H9 (cell line): Measurements from ENCODE around the gene TSPAN9. TPM values are rescaled to one million over a fixed set of nuclear protein-coding genes. Genes with fewer than 3 reads are reported as not detected.
A peak's percentile ranks its signal among the peaks of the same experiment; 100 is the strongest.

Experiments used
- DNase-seq: peaks from one replicate; pipeline ENCODE4 v3.0.0-alpha.2; 2017
- H2AFZ ChIP-seq: one replicate; pipeline ENCODE4 v1.6.1; 2013; ENCODE audit warnings: mild to moderate bottlenecking, low read length, control low read depth, moderate library complexity
- H2AK5ac ChIP-seq: 2 replicates; pipeline ENCODE4 v1.6.1; 2013; ENCODE audit warnings: low read length, control low read depth, mixed read lengths; ENCODE audit not compliant: insufficient read length
- H2BK120ac ChIP-seq: one replicate; pipeline ENCODE4 v1.6.1; 2013; ENCODE audit warnings: low read depth, mild to moderate bottlenecking, low read length, control low read depth, inconsistent platforms; ENCODE audit not compliant: poor library complexity, severe bottlenecking
- H2BK12ac ChIP-seq: 2 replicates; pipeline ENCODE4 v1.6.1; 2013; ENCODE audit warnings: low read length, control low read depth, mixed read lengths, low read depth; ENCODE audit not compliant: insufficient read length
- H2BK15ac ChIP-seq: 2 replicates; pipeline ENCODE4 v1.6.1; 2013; ENCODE audit warnings: low read depth, low read length, control low read depth
- H2BK20ac ChIP-seq: one replicate; pipeline ENCODE4 v1.6.1; 2013; ENCODE audit warnings: low read depth, mild to moderate bottlenecking, low read length, control low read depth, inconsistent platforms; ENCODE audit not compliant: poor library complexity, severe bottlenecking
- H2BK5ac ChIP-seq: 2 replicates; pipeline ENCODE4 v1.6.1; 2013; ENCODE audit warnings: low read length, control low read depth, mixed read lengths; ENCODE audit not compliant: insufficient read length
- H3K14ac ChIP-seq: 2 replicates; pipeline ENCODE4 v1.6.1; 2013; ENCODE audit warnings: low read length, control low read depth; ENCODE audit not compliant: insufficient read depth
- H3K18ac ChIP-seq: 2 replicates; pipeline ENCODE4 v1.6.1; 2013; ENCODE audit warnings: low read depth, mild to moderate bottlenecking, mixed read lengths, low read length, control low read depth; ENCODE audit not compliant: insufficient read length
- H3K23ac ChIP-seq: 2 replicates; pipeline ENCODE4 v1.6.1; 2013; ENCODE audit warnings: low read length, control low read depth, mixed read lengths, low read depth; ENCODE audit not compliant: insufficient read length
- H3K23me2 ChIP-seq: 2 replicates; pipeline ENCODE4 v1.6.1; 2013; ENCODE audit warnings: low read depth, mild to moderate bottlenecking, mixed read lengths, low read length, control low read depth; ENCODE audit not compliant: insufficient read length, poor library complexity, severe bottlenecking
- H3K27ac ChIP-seq: 2 replicates; pipeline ENCODE4 v1.5.1; 2013; ENCODE audit warnings: low read length, control low read depth, mixed read lengths, low read depth; ENCODE audit not compliant: insufficient read length
- H3K27me3 ChIP-seq: 2 replicates; pipeline ENCODE4 v1.6.1; 2013; ENCODE audit warnings: low read length, control low read depth, inconsistent platforms; ENCODE audit not compliant: insufficient read depth
- H3K4ac ChIP-seq: 2 replicates; pipeline ENCODE4 v1.6.1; 2013; ENCODE audit warnings: low read depth, mild to moderate bottlenecking, control low read depth, inconsistent platforms, low read length, moderate library complexity
- H3K4me1 ChIP-seq: 2 replicates; pipeline ENCODE4 v1.6.1; 2013; ENCODE audit warnings: low read length, control low read depth, inconsistent platforms; ENCODE audit not compliant: insufficient read depth
- H3K4me2 ChIP-seq: 2 replicates; pipeline ENCODE4 v1.6.1; 2013; ENCODE audit warnings: low read length, control low read depth, mixed read lengths; ENCODE audit not compliant: insufficient read length, insufficient read depth
- H3K56ac ChIP-seq: 2 replicates; pipeline ENCODE4 v1.6.1; 2013; ENCODE audit warnings: low read depth, mild to moderate bottlenecking, mixed read lengths, low read length, control low read depth; ENCODE audit not compliant: insufficient read length
- H3K79me1 ChIP-seq: 2 replicates; pipeline ENCODE4 v1.6.1; 2013; ENCODE audit warnings: low read depth, mild to moderate bottlenecking, moderate library complexity, low read length, control low read depth, inconsistent platforms; ENCODE audit not compliant: insufficient read depth, poor library complexity, severe bottlenecking
- H3K79me2 ChIP-seq: 2 replicates; pipeline ENCODE4 v1.6.1; 2013; ENCODE audit warnings: low read length, control low read depth, inconsistent platforms; ENCODE audit not compliant: insufficient read depth
- H3K9ac ChIP-seq: 2 replicates; pipeline ENCODE4 v1.6.1; 2013; ENCODE audit warnings: low read length, control low read depth, mixed read lengths; ENCODE audit not compliant: insufficient read length; ENCODE audit errors: extremely low read depth
- H3K9me3 ChIP-seq: one replicate; pipeline ENCODE4 v1.6.1; 2013; ENCODE audit warnings: low read depth, low read length, inconsistent platforms; ENCODE audit not compliant: control insufficient read depth
- H3T11ph ChIP-seq: one replicate; pipeline ENCODE4 v1.6.1; 2013; ENCODE audit warnings: mild to moderate bottlenecking, low read length, control low read depth, inconsistent platforms
- H4K20me1 ChIP-seq: one replicate; pipeline ENCODE4 v1.6.1; 2013; ENCODE audit not compliant: control insufficient read depth, insufficient read length, insufficient read depth
- H4K5ac ChIP-seq: 2 replicates; pipeline ENCODE4 v1.6.1; 2013; ENCODE audit warnings: low read depth, mild to moderate bottlenecking, mixed read lengths, low read length, control low read depth; ENCODE audit not compliant: insufficient read length
- H4K8ac ChIP-seq: replicated peaks from 2 replicates; pipeline ENCODE4 v1.6.1; 2013; ENCODE audit warnings: low read length, control low read depth, mixed read lengths, low read depth; ENCODE audit not compliant: insufficient read length
- H4K91ac ChIP-seq: 2 replicates; pipeline ENCODE4 v1.6.1; 2013; ENCODE audit warnings: low read depth, mild to moderate bottlenecking, moderate library complexity, mixed read lengths, low read length, control low read depth; ENCODE audit not compliant: insufficient read length
- H3K27ac Mint-ChIP-seq, 3 experiments: 2 replicates in 2 of 3; 3 replicates in 1 of 3; pipeline ENCODE4 v1.8.0; 2020 to 2021; ENCODE audit warnings: mixed read lengths in 3 of 3, mild to moderate bottlenecking in 1 of 3, moderate library complexity in 1 of 3
- H3K27me3 Mint-ChIP-seq: 2 replicates; pipeline ENCODE4 v1.8.0; 2021; ENCODE audit warnings: low read depth, mild to moderate bottlenecking, moderate library complexity, mixed read lengths
- H3K36me3 Mint-ChIP-seq, 3 experiments: 2 replicates in 2 of 3; 3 replicates in 1 of 3; pipeline ENCODE4 v1.8.0; 2020 to 2021; ENCODE audit warnings: low read depth in 3 of 3, mixed read lengths in 3 of 3; ENCODE audit not compliant: insufficient read depth in 1 of 3
- H3K4me1 Mint-ChIP-seq, 2 experiments: 2 replicates each; pipeline ENCODE4 v1.8.0; 2020; ENCODE audit warnings: mixed read lengths in 2 of 2
- H3K4me3 Mint-ChIP-seq, 2 experiments: 2 replicates in 1 of 2; 3 replicates in 1 of 2; pipeline ENCODE4 v1.8.0; 2020 to 2021; ENCODE audit warnings: mild to moderate bottlenecking in 2 of 2, mixed read lengths in 2 of 2, moderate library complexity in 1 of 2
- H3K9me3 Mint-ChIP-seq, 2 experiments: 2 replicates in 1 of 2; 3 replicates in 1 of 2; pipeline ENCODE4 v1.8.0; 2020; ENCODE audit warnings: mild to moderate bottlenecking in 2 of 2, mixed read lengths in 2 of 2, moderate library complexity in 1 of 2
- CTCF ChIP-seq: fragments of 200-600 bp; sonication (generic); conservative IDR thresholded peaks from 3 replicates; pipeline ENCODE4 v1.8.0; 2021; ENCODE audit warnings: antibody characterized with exemption, mild to moderate bottlenecking
- WGBS: extraction: QIAGEN DNeasy Blood & Tissue Kit; methylation state at CpG from one replicate; pipeline ENCODE4 v1.1.7; 2013; ENCODE audit warnings: missing lambda C conversion rate, low lambda C conversion rate, mixed read lengths; ENCODE audit not compliant: insufficient read length; ENCODE audit errors: extremely low coverage; 5-methylcytosine and 5-hydroxymethylcytosine counted together
- total RNA-seq: library from RNA; stranded (reverse); gene quantifications from 2 replicates; pipeline ENCODE4 v1.2.1, GENCODE V29; 2021

Gene TSPAN9
- total RNA-seq, 1 experiment from 2014 or later: 19.0 TPM

- no peaks in the 10 kb centered on the region for H3K23me2 ChIP-seq
Measured at GRCh38 chr12:3097836-3098235, 20.7 kb downstream of the TSPAN9 start.

More at GRCh38 chr12:3097836-3098235, 20.7 kb downstream of the TSPAN9 start:
- H3K27ac Mint-ChIP-seq: peak overlapping the region in 1 of 3 experiments; percentile 52; a peak in 1 of 7 replicates
- Histone ChIP-seq H2BK5ac (no peak overlapping the region), H3K27me3 (no peaks in the 10 kb centered on the region), H4K91ac (no peak overlapping the region), H4K5ac (no peak overlapping the region), H3K4ac (no peak overlapping the region), H3K9ac (no peak overlapping the region), H2BK20ac (no peak overlapping the region), H2BK120ac (no peak overlapping the region), H3K27ac (no peak overlapping the region), H3K4me1 (no peaks in the 10 kb centered on the region), H3K18ac (no peak overlapping the region), H3K79me1 (no peaks in the 10 kb centered on the region), H2BK12ac (no peak overlapping the region), H4K20me1 (no peaks in the 10 kb centered on the region), H2BK15ac (no peak overlapping the region), H3K14ac (no peak overlapping the region), H3K4me2 (no peak overlapping the region), H3K56ac (no peak overlapping the region), H3K23ac (no peak overlapping the region), H2AFZ (no peak overlapping the region), H4K8ac (no peak overlapping the region), H3T11ph (no peak overlapping the region), H3K79me2 (no peaks in the 10 kb centered on the region), H3K9me3 (no peaks in the 10 kb centered on the region), H2AK5ac (no peak overlapping the region)
- peak; percentile 26 for DNase-seq
- no peak for TF ChIP-seq CTCF
- WGBS: no CpG with 5 or more reads among the region's 9 CpGs
- H3K27me3 Mint-ChIP-seq: no peaks in the 10 kb centered on the region; the same call in 1 of the 2 replicates
- H3K4me1 Mint-ChIP-seq: peaks cover 15 to 20% of the 10 kb centered on the region in 2 experiments
- H3K36me3 Mint-ChIP-seq: peaks cover 7 to 13% (median 8%) of the 10 kb centered on the region in 3 experiments
- H3K9me3 Mint-ChIP-seq: peaks cover 8 to 11% of the 10 kb centered on the region in 2 experiments
- no peak overlapping the region for H3K4me3 Mint-ChIP-seq
